Measurements from ENCODE around the gene TEAD4.

TEAD4 gene

DNA sequence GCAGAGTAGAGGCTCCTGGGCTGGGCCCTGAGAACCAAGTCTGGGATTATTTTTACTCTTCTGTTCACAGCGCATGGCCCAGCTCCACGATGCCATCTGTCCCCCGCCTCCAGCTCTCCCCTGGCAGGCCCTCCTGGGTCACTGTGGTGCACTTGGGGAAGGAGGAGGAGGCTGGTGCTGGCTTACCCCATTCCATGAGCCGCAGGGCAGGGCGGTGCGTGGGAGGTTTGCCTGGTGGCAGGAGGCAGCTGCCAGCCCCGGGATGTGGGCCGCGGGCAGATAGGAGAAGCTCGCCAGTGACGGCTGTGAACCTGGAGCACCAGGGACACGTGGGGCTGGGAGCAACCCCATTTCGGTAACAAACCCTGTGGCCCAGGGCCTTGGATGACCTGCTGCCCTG, 23.2 kb downstream of the TEAD4 start:
- DNase-seq (ENCODE audit: low read depth, low spot score): no peak
- H3K4me3 ChIP-seq: no peak overlapping the region
- TF ChIP-seq FOXP2 (optimal IDR thresholded peaks at IDR 0.05; ENCODE audit: control extremely low read depth, extremely low read length, insufficient read depth) (no peak), EZH2 (IDR thresholded peaks at IDR 0.05) (no peak), POLR2AphosphoS5 (IDR thresholded peaks at IDR 0.05; ENCODE audit: borderline replicate concordance, low read depth, low read length) (no peak)
- H3K36me3 ChIP-seq (ENCODE audit: insufficient read depth, low read length): peaks cover 11% of the 10 kb centered on the region; the same call in 1 of the 2 replicates
- H3K9ac ChIP-seq (ENCODE audit: insufficient read length): no peak overlapping the region
- H3K27ac ChIP-seq: no peak overlapping the region
- no peaks in the 10 kb centered on the region for H3K9me3 ChIP-seq (ENCODE audit: low read depth, low read length)

DNA sequence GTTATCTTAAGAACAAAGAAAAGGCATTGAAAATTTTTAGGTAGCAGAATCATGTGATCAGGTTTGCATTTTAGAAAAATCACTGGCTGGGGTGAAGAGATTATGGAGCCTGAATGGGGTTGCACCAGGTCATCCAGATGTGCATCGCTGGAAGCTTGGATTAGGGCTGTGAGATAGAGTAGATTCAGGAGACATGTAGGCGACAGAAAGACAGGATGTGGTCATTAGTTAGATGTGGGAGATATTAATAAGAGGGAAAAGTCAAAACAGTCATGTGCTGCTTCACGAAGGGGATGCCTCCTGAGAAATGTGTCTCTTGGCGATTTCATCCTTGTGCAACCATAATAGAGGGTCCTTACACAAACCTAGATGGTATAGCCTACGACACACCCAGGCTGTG, 25.1 kb downstream of the TEAD4 start:
- no peak for TF ChIP-seq EZH2 (IDR thresholded peaks at IDR 0.05)
- no peak for TF ChIP-seq FOXP2 (optimal IDR thresholded peaks at IDR 0.05; ENCODE audit: control extremely low read depth, extremely low read length, insufficient read depth)
- no peak for TF ChIP-seq POLR2AphosphoS5 (IDR thresholded peaks at IDR 0.05; ENCODE audit: borderline replicate concordance, low read depth, low read length)
- no peak for DNase-seq (ENCODE audit: low read depth, low spot score)

DNA sequence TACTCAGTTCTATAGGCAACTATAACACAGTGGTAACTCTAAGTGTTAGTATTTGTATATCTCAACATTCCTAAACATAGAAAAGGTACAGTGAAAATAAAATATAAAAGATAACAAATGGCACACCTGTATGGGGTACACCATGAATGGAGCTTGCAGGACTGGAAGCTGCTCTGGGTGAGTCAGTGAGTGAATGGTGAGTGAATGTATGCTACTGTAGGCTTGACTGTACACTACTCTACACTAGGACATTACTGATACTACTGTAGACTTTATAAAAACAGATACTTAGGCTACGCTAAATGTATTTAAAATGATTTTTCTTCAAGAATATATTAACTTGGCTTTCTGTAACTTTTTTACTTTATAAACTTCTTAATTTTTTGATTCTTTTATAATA, 25.5 kb downstream of the TEAD4 start:
- TF ChIP-seq FOXP2 (optimal IDR thresholded peaks at IDR 0.05; ENCODE audit: control extremely low read depth, extremely low read length, insufficient read depth) (no peak), POLR2AphosphoS5 (IDR thresholded peaks at IDR 0.05; ENCODE audit: borderline replicate concordance, low read depth, low read length) (no peak), EZH2 (IDR thresholded peaks at IDR 0.05) (no peak)
- DNase-seq (ENCODE audit: low read depth, low spot score): no peak
- H3K4me3 ChIP-seq: no peak overlapping the region
- H3K36me3 ChIP-seq (ENCODE audit: insufficient read depth, low read length): peaks cover 9% of the 10 kb centered on the region; the same call in 1 of the 2 replicates
- H3K9ac ChIP-seq (ENCODE audit: insufficient read length): no peak overlapping the region
- no peaks in the 10 kb centered on the region for H3K9me3 ChIP-seq (ENCODE audit: low read depth, low read length)
- H3K27ac ChIP-seq: no peak overlapping the region

More for the DNA sequence above, 25.1 kb downstream of the TEAD4 start:
- Histone ChIP-seq H3K9me3 (ENCODE audit: low read depth, low read length) (no peaks in the 10 kb centered on the region), H3K4me3 (no peak overlapping the region), H3K27ac (no peak overlapping the region), H3K36me3 (ENCODE audit: insufficient read depth, low read length) (peaks cover 10% of the 10 kb centered on the region; the same call in 1 of the 2 replicates), H3K9ac (ENCODE audit: insufficient read length) (no peak overlapping the region)

DNA sequence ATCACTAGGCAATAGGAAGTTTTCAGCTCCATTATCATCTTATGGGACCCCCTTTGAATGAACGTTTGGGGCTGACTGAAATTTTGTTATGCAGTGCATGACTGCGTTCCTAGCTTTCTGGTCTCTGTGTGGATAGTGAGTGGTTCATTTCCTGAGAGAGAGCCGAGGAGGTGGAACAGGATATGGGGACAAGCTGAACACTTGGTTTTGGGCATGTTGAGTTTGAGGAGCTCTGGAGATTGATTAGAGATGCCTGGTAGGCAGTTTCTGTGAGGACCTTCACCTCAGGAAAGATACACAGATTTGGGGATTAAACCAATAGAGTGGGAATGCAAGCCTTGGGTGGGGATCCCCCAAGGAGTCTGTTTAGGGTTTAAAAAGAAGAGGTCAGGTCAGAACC, 27.7 kb downstream of the TEAD4 start:
- no peak for DNase-seq (ENCODE audit: low read depth, low spot score)
- TF ChIP-seq EZH2 (IDR thresholded peaks at IDR 0.05) (no peak), FOXP2 (optimal IDR thresholded peaks at IDR 0.05; ENCODE audit: control extremely low read depth, extremely low read length, insufficient read depth) (no peak), POLR2AphosphoS5 (IDR thresholded peaks at IDR 0.05; ENCODE audit: borderline replicate concordance, low read depth, low read length) (no peak)
- Histone ChIP-seq H3K9ac (ENCODE audit: insufficient read length) (no peak overlapping the region), H3K27ac (no peak overlapping the region), H3K36me3 (ENCODE audit: insufficient read depth, low read length) (peaks cover 12% of the 10 kb centered on the region; the same call in 1 of the 2 replicates), H3K4me3 (no peak overlapping the region), H3K9me3 (ENCODE audit: low read depth, low read length) (no peaks in the 10 kb centered on the region)

DNA sequence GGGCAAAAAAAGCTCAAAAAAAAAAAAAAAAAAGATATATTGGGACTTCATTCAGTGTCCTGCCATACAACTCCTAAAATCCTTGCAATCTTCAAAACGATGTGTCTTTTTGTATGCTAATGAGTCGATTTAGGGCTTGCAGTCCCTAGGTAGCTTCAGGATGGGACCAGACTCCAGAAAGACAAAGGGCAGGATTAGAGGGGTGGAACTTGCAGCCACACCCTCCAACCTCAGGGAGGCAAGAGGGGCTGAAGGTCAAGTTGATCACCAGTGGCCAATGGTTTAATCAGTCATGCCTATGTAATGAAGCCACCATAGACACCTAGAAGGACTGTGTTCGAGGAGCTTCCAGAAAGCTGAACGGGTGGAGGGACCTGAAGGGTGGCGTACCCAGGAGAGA, 29.3 kb downstream of the TEAD4 start:
- TF ChIP-seq POLR2AphosphoS5 (IDR thresholded peaks at IDR 0.05; ENCODE audit: borderline replicate concordance, low read depth, low read length) (no peak), EZH2 (IDR thresholded peaks at IDR 0.05) (no peak), FOXP2 (optimal IDR thresholded peaks at IDR 0.05; ENCODE audit: control extremely low read depth, extremely low read length, insufficient read depth) (no peak)
- no peak overlapping the region for H3K27ac ChIP-seq
- H3K36me3 ChIP-seq (ENCODE audit: insufficient read depth, low read length): peaks cover 12% of the 10 kb centered on the region; the same call in 1 of the 2 replicates
- no peaks in the 10 kb centered on the region for H3K9me3 ChIP-seq (ENCODE audit: low read depth, low read length)
- H3K9ac ChIP-seq (ENCODE audit: insufficient read length): no peak overlapping the region
- no peak overlapping the region for H3K4me3 ChIP-seq
- DNase-seq (ENCODE audit: low read depth, low spot score): no peak

DNA sequence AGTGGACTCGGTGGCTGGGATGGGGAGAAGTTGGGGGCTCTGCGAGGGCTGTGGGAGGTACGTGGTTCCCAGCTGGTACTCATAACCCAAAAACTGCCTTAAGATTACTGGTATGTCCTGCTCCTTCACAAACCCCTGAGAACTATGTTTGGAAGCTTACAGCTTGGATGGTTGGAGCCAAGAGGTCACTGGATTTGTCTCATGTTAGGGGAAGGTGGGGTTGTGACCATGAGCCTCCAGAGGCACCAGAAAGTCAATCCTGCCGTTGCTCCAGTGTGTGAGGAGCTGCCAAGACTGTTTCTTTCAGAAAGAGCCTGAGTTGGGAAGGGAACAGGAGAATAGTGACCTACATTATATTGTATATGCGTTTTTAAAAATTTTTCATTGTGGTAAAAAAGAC, 33.5 kb downstream of the TEAD4 start:
- Histone ChIP-seq H3K9ac (ENCODE audit: insufficient read length) (no peak overlapping the region), H3K4me3 (no peak overlapping the region), H3K27ac (no peak overlapping the region), H3K36me3 (ENCODE audit: insufficient read depth, low read length) (peaks cover 6% of the 10 kb centered on the region; the same call in 1 of the 2 replicates), H3K9me3 (ENCODE audit: low read depth, low read length) (no peaks in the 10 kb centered on the region)
- DNase-seq (ENCODE audit: low read depth, low spot score): no peak
- no peak for TF ChIP-seq POLR2AphosphoS5 (IDR thresholded peaks at IDR 0.05; ENCODE audit: borderline replicate concordance, low read depth, low read length)
- no peak for TF ChIP-seq FOXP2 (optimal IDR thresholded peaks at IDR 0.05; ENCODE audit: control extremely low read depth, extremely low read length, insufficient read depth)
- TF ChIP-seq EZH2 (IDR thresholded peaks at IDR 0.05): no peak

DNA sequence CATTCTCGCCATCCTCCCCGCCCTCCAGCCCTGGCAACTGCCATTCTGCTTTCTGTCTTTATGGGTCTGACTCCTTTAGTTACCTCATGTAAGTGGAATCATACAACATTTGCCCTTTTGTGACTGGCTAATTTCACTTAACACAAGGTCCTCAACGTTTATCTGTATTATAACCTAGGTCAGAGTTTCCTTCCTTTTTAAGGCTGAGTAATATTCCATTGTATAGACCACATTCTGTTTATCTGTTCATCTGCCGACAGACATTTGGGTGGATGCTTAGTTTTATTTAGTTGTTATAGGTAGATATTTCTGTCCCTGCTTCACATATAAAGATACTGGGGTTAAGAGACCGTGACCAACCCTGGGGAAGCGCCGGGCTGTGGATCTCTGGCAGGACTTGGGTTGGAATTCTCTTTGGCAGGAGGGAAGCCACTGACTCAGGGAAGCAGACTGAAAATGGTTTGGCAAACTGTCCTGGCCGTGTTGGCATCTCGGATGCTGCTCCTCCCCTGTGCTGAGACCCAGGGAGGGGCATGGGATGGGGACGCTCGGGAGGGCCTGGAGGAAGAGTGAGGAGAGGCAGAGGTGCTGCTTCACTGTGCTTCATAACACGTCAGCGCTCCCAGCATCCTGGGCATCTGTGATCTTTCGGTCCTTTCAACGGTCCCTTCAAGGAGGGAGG, 38.9 kb downstream of the TEAD4 start:
- Histone ChIP-seq H3K36me3 (ENCODE audit: insufficient read depth, low read length) (no peaks in the 10 kb centered on the region; the same call in 1 of the 2 replicates), H3K9me3 (ENCODE audit: low read depth, low read length) (no peaks in the 10 kb centered on the region), H3K27ac (no peak overlapping the region), H3K4me3 (no peak overlapping the region), H3K9ac (ENCODE audit: insufficient read length) (no peak overlapping the region)
- no peak for DNase-seq (ENCODE audit: low read depth, low spot score)
- TF ChIP-seq EZH2 (IDR thresholded peaks at IDR 0.05) (no peak), POLR2AphosphoS5 (IDR thresholded peaks at IDR 0.05; ENCODE audit: borderline replicate concordance, low read depth, low read length) (no peak), FOXP2 (optimal IDR thresholded peaks at IDR 0.05; ENCODE audit: control extremely low read depth, extremely low read length, insufficient read depth) (no peak)

DNA sequence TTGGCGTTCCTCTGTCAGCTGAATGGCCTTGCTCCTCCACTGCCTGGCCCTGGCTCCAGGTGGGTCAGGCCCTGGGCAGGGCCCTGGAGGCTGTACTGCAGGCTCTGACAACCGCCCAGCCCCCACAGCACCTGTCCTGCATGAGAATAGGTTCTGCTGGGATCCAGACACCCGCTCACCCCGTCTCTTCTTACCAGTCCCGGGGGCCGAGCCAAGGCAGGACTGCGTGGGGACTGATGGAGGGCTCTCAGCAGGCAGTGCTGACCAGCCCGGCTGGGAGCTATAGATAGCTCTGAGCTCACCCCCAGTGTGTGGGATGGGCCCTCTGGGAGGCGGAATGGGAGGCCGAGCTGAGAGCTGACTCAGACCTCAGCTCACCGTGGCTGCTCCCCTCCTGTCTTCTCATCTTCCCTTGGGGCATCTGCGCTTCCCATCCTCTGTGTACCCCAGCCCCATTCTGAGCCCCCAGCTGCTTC, 39.6 kb downstream of the TEAD4 start:
- no peaks in the 10 kb centered on the region; the same call in 1 of the 2 replicates for H3K36me3 ChIP-seq (ENCODE audit: insufficient read depth, low read length)
- no peak overlapping the region for H3K4me3 ChIP-seq
- TF ChIP-seq POLR2AphosphoS5 (IDR thresholded peaks at IDR 0.05; ENCODE audit: borderline replicate concordance, low read depth, low read length): no peak
- no peak for TF ChIP-seq FOXP2 (optimal IDR thresholded peaks at IDR 0.05; ENCODE audit: control extremely low read depth, extremely low read length, insufficient read depth)
- no peak for TF ChIP-seq EZH2 (IDR thresholded peaks at IDR 0.05)
- no peak overlapping the region for H3K27ac ChIP-seq
- H3K9ac ChIP-seq (ENCODE audit: insufficient read length): no peak overlapping the region
- no peaks in the 10 kb centered on the region for H3K9me3 ChIP-seq (ENCODE audit: low read depth, low read length)
- no peak for DNase-seq (ENCODE audit: low read depth, low spot score)

Measured in SK-N-MC (cell line).